Nephron (organoid): Measurements from ENCODE around the gene CTNNB1.

Experiments
- H3K27ac Mint-ChIP-seq, 3 experiments: 2 replicates each; pipeline ENCODE4 v1.8.0; 2020; ENCODE audit warnings: mixed read lengths in 3 of 3, mild to moderate bottlenecking in 2 of 3, moderate library complexity in 1 of 3
- H3K27me3 Mint-ChIP-seq: 2 replicates; pipeline ENCODE4 v1.8.0; 2021; ENCODE audit warnings: low read depth, mild to moderate bottlenecking, moderate library complexity, mixed read lengths
- H3K36me3 Mint-ChIP-seq: 2 replicates; pipeline ENCODE4 v1.8.0; 2020; ENCODE audit warnings: low read depth, mixed read lengths
- H3K4me1 Mint-ChIP-seq: 2 replicates; pipeline ENCODE4 v1.8.0; 2020; ENCODE audit warnings: mixed read lengths
- H3K4me3 Mint-ChIP-seq, 3 experiments: 2 replicates each; pipeline ENCODE4 v1.8.0; 2020; ENCODE audit warnings: mild to moderate bottlenecking in 3 of 3, mixed read lengths in 3 of 3, moderate library complexity in 2 of 3
- H3K9me3 Mint-ChIP-seq: 2 replicates; pipeline ENCODE4 v1.8.0; 2020; ENCODE audit warnings: mixed read lengths
- CTCF ChIP-seq, 3 experiments: fragments of 200-600 bp; sonication (generic); IDR thresholded peaks; one replicate each; pipeline ENCODE4 v1.5.0; 2021; ENCODE audit warnings: antibody characterized with exemption in 3 of 3; ENCODE audit not compliant: unreplicated experiment in 3 of 3

The CTNNB1 gene

GRCh38 chr3:41212088-41212487, 12.8 kb downstream of the CTNNB1 start:
- TF ChIP-seq CTCF (IDR thresholded peaks at IDR 0.05; ENCODE audit: unreplicated experiment in 3 of 3), result no peak
- Mint-ChIP-seq H3K27me3 (no peaks in the 10 kb centered on the region), H3K27ac (no peak overlapping the region), H3K4me3 (no peak overlapping the region), H3K9me3 (no peaks in the 10 kb centered on the region), H3K4me1 (peaks cover 72% of the 10 kb centered on the region), H3K36me3 (peaks cover 40% of the 10 kb centered on the region)

GRCh38 chr3:41213588-41213987, 14.3 kb downstream of the CTNNB1 start:
- Mint-ChIP-seq H3K36me3 (peaks cover 35% of the 10 kb centered on the region), H3K27me3 (no peaks in the 10 kb centered on the region), H3K27ac (peak overlapping the region in 2 of 3 experiments; percentile 48 to 64), H3K4me1 (peaks cover 70% of the 10 kb centered on the region), H3K4me3 (no peak overlapping the region), H3K9me3 (no peaks in the 10 kb centered on the region)
- TF ChIP-seq CTCF (IDR thresholded peaks at IDR 0.05; ENCODE audit: unreplicated experiment in 3 of 3), result no peak

GRCh38 chr3:41216422-41216821, 17.1 kb downstream of the CTNNB1 start:
- peaks cover 24% of the 10 kb centered on the region for H3K36me3 Mint-ChIP-seq
- H3K4me1 Mint-ChIP-seq, result peaks cover 82% of the 10 kb centered on the region
- H3K27me3 Mint-ChIP-seq, result no peaks in the 10 kb centered on the region
- H3K27ac Mint-ChIP-seq, result no peak overlapping the region
- TF ChIP-seq CTCF (IDR thresholded peaks at IDR 0.05; ENCODE audit: unreplicated experiment in 3 of 3), result no peak
- no peak overlapping the region for H3K4me3 Mint-ChIP-seq
- H3K9me3 Mint-ChIP-seq, result no peaks in the 10 kb centered on the region

- TF ChIP-seq CTCF (IDR thresholded peaks at IDR 0.05; ENCODE audit: unreplicated experiment in 3 of 3), result no peak
- no peak overlapping the region for H3K4me3 Mint-ChIP-seq
- H3K9me3 Mint-ChIP-seq, result no peaks in the 10 kb centered on the region
- no peaks in the 10 kb centered on the region for H3K27me3 Mint-ChIP-seq
- peaks cover 82% of the 10 kb centered on the region for H3K4me1 Mint-ChIP-seq
- peak overlapping the region in 2 of 3 experiments; percentile 10 to 43 for H3K27ac Mint-ChIP-seq
- peaks cover 18% of the 10 kb centered on the region for H3K36me3 Mint-ChIP-seq
Measured at GRCh38 chr3:41216993-41217392, 17.7 kb downstream of the CTNNB1 start.

- Mint-ChIP-seq H3K27me3 (no peaks in the 10 kb centered on the region), H3K4me1 (peaks cover 75% of the 10 kb centered on the region), H3K27ac (peak overlapping the region in 1 of 3 experiments; percentile 10), H3K36me3 (peaks cover 16% of the 10 kb centered on the region), H3K9me3 (no peaks in the 10 kb centered on the region), H3K4me3 (no peak overlapping the region)
- no peak for TF ChIP-seq CTCF (IDR thresholded peaks at IDR 0.05; ENCODE audit: unreplicated experiment in 3 of 3)
Measured at GRCh38 chr3:41219424-41219823, 20.1 kb downstream of the CTNNB1 start.

GRCh38 chr3:41220906-41221677, 21.8 kb downstream of the CTNNB1 start:
- no peaks in the 10 kb centered on the region for H3K9me3 Mint-ChIP-seq
- H3K4me1 Mint-ChIP-seq, result peaks cover 64% of the 10 kb centered on the region
- H3K4me3 Mint-ChIP-seq, result no peak overlapping the region

More at GRCh38 chr3:41220906-41221677, 21.8 kb downstream of the CTNNB1 start:
- Mint-ChIP-seq H3K27ac (peak overlapping the region in 2 of 3 experiments; percentile 12 to 42), H3K36me3 (peaks cover 32% of the 10 kb centered on the region), H3K27me3 (no peaks in the 10 kb centered on the region)
- no peak for TF ChIP-seq CTCF (IDR thresholded peaks at IDR 0.05; ENCODE audit: unreplicated experiment in 3 of 3)
